ENCODE results near the gene CTSH. TPM values are rescaled to one million over a fixed set of nuclear protein-coding genes. Genes with fewer than 3 reads are reported as not detected.

Gene CTSH
- total RNA-seq, 1 experiment from 2014 or later: 178 TPM

- H3K36me3 ChIP-seq (ENCODE audit: control insufficient read depth, insufficient read depth, low read length): no peaks in the 10 kb centered on the region
- DNase-seq (ENCODE audit: low read depth, low spot score) (peak; percentile 28), ATAC-seq (peak; percentile 84)
- BruUV-seq (replicated peaks): no TSS peak
- ChIA-PET CTCF (interaction anchor here (0.5 kb wide), 1 partner anchor 35 kb away, joined by 4 read pairs; no protein-coding TSS in a partner anchor), POLR2A (no interaction called here)
- H3K27ac ChIP-seq (ENCODE audit: low read length): peak overlapping the region; percentile 84
- no peaks in the 10 kb centered on the region for H3K27me3 ChIP-seq (ENCODE audit: control insufficient read depth, insufficient read depth, low read length)
- H3K9me3 ChIP-seq (ENCODE audit: control insufficient read depth, insufficient read depth, low read depth, low read length): no peaks in the 10 kb centered on the region
- H3K4me1 ChIP-seq (ENCODE audit: control insufficient read depth, insufficient read depth, low read length): peaks cover 41% of the 10 kb centered on the region
- peak overlapping the region in 1 of 2 experiments; percentile 23; a peak in 2 of 4 replicates for H3K4me3 ChIP-seq (ENCODE audit: low read depth in 2 of 2, low read length in 2 of 2)
- TF ChIP-seq SIN3A (IDR thresholded peaks at IDR 0.05; ENCODE audit: borderline replicate concordance, insufficient read depth, low read depth, low read length) (no peak), CTCF (IDR thresholded peaks at IDR 0.05) (no peak; the same call in 1 of the 2 replicates)
- in situ Hi-C loops (cut with HindIII; ENCODE audit: low pct_unique_long_range_greater_than_20kb, low sequenced_read_pairs) (no loop called here), intact Hi-C loops (cut with micrococcal nuclease; ENCODE audit: unreplicated experiment) (no loop called here)
Observed at GRCh38 chr15:78950902-78951840, 6.3 kb upstream of the CTSH start.

GRCh38 chr15:78950343-78950742 is 5.5 kb upstream of the CTSH start:
- intact Hi-C loops (cut with micrococcal nuclease; ENCODE audit: unreplicated experiment) (no loop called here), in situ Hi-C loops (cut with HindIII; ENCODE audit: low pct_unique_long_range_greater_than_20kb, low sequenced_read_pairs) (no loop called here)
- ATAC-seq (no peak), DNase-seq (ENCODE audit: low read depth, low spot score) (no peak)
- TF ChIP-seq REST (IDR thresholded peaks at IDR 0.05; ENCODE audit: insufficient read depth in 1 of 2, low read depth in 2 of 2, low read length in 1 of 2): no peak
- TF ChIP-seq CTCF (IDR thresholded peaks at IDR 0.05): no peak
- TF ChIP-seq SIN3A (IDR thresholded peaks at IDR 0.05; ENCODE audit: borderline replicate concordance, insufficient read depth, low read depth, low read length): no peak
- TF ChIP-seq POLR2AphosphoS5 (IDR thresholded peaks at IDR 0.05; ENCODE audit: low read depth, low read length): no peak
- no peak for TF ChIP-seq TCF7L2 (IDR thresholded peaks at IDR 0.05; ENCODE audit: low read depth, low read length)
- no peaks in the 10 kb centered on the region for H3K27me3 ChIP-seq (ENCODE audit: control insufficient read depth, insufficient read depth, low read length)
- H3K36me3 ChIP-seq (ENCODE audit: control insufficient read depth, insufficient read depth, low read length): no peaks in the 10 kb centered on the region
- no peak overlapping the region for H3K4me3 ChIP-seq (ENCODE audit: low read depth in 2 of 2, low read length in 2 of 2)
- no TSS peak for BruUV-seq (replicated peaks)
- no peaks in the 10 kb centered on the region for H3K9me3 ChIP-seq (ENCODE audit: control insufficient read depth, insufficient read depth, low read depth, low read length)
- peak overlapping the region; percentile 84 for H3K27ac ChIP-seq (ENCODE audit: low read length)
- ChIA-PET CTCF (interaction anchor here (0.5 kb wide), 1 partner anchor 36 kb away, joined by 4 read pairs; no protein-coding TSS in a partner anchor), POLR2A (no interaction called here)
- peaks cover 43% of the 10 kb centered on the region for H3K4me1 ChIP-seq (ENCODE audit: control insufficient read depth, insufficient read depth, low read length)

Measured in Panc1 (cell line).